Measurements from ENCODE around the gene HSD3B1.
A peak's percentile ranks its signal among the peaks of the same experiment; 100 is the strongest.
"Not testable (repeated sequence)": the region's sequence is repeated elsewhere in the genome, so short reads cannot be mapped to it uniquely, and the experiment has no call there.

HSD3B1 gene

GRCh38 chr1:119492763-119493162 is 14.2 kb upstream of the HSD3B1 start:
- DNase-seq (ENCODE audit: low spot score): no peak

GRCh38 chr1:119504831-119505230 is 2.2 kb upstream of the HSD3B1 start:
- DNase-seq (ENCODE audit: low spot score): no peak

DNA sequence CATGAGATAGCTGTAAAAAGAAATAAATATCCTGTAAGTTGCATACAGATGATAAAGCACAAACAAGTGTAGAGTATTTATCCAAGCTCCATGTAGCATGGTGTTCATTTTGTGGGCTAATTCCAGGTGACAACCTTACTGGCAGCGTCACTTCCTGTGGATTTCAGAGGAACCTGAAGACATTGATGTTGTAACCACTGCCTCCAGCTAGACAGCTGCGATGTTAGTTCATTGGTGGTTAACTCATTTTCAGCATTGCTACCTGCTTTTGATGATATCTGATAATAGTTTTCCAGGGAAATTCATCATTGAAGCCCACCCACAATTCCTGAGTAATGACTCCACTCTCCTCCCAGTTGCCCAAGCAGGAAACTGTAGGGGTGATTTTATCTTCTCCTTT is 3.0 kb downstream of the HSD3B1 start:
- no peak for DNase-seq (ENCODE audit: low spot score)

DNA sequence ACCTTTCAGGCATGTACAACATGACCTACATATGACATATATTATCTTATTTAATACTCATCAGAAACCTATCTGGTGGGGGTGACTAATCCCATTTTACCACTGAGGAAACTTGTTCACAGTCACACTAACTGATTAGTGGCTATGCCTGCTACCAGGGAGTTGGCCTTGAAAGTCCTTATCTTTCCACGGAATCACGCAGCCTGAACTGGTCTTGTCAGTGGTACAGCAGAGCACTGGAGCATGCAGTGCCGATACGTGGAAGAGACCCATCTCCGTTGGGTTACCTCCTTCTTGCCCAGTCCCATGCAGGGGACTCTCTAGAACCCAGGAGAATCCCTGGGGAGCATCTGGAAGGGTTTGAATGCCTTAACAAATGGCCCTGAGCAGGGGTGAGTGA is 8.2 kb downstream of the HSD3B1 start:
- DNase-seq (ENCODE audit: low spot score): no peak

DNA sequence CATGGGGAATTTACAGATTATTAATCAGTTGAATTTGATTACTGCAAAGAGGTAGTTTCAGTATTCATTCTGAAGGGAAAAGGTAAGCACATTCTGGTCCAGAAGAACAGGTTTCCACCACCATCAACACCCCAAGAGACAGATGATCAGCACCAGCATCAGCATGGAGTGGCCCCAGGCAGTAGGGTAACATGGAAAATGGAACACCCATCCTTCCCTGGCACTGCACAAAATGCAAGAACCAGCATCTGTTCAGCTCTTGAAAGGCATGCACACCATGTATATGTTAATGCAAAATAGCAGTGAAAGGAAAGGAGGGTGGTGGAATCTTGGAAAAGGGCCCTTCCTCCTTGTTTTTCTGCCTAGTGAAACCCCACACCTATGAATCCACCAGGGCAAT is 9.2 kb downstream of the HSD3B1 start:
- no peak for DNase-seq (ENCODE audit: low spot score)

DNA sequence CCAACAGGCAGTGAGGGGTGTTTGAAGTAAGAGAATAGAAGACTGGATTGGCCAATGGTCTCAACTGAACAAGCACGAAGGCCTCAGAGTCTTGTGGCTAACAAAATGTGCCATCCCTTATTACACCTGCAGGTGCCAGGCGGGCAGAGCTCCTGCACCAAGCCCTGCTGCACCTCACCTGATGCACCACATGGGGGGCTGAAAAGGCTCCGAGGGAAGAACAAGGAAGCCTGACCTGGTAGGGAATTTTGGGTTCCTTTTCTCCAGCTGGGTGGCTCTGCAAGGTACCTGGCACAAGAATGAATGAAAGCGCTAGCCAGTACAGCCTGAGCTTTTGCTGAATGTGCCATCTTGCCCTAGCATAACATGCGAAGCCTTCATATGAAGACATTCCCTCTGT is 9.7 kb downstream of the HSD3B1 start:
- DNase-seq (ENCODE audit: low spot score): no peak

DNA sequence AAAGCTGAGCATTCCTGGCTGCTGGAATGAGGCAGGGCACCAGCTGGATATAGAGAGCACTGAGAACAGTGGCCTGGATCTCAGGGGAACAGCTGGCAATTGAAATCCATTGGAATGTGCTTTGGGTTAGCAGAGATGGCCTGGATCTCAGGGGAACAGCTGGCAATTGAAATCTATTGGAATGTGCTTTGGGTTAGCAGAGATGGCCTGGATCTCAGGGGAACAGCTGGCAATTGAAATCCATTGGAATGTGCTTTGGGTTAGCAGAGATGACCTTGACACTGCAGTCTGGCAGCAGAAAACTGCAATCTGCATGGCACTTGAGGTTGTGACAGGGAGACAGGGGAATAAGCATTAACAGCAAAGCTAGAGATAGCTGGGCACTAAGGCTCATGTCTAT is 10.7 kb downstream of the HSD3B1 start:
- DNase-seq (ENCODE audit: low spot score): not testable (repeated sequence)

GRCh38 chr1:119531606-119532323 is 24.8 kb downstream of the HSD3B1 start:
- DNase-seq (ENCODE audit: low spot score): no peak

DNA sequence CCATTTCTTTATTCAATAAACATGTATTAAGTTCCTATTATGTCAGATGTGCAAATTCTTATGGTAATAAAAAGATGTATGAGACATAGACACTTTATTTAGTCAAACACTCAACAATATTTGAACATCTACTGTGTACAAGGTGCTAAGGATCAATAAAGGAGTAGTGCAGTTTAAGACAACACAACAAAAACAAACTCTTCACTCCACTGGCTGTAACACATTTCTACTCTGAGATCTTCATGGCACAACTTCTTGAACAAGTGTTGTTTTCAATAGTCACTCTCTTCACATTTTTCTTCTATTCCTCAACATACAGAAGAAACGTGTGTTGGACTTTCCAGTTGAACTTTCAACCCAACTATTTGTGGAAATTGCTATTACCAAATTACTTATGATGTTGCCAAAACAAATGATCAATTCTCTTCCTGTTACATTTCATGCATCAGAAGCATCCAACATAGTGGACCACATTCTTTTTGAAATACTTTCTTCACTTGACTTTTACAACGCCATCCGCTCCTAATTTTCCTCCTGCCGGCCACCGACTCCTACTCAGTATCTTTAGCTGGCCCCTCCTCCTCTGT is 25.4 kb downstream of the HSD3B1 start:
- DNase-seq (ENCODE audit: low spot score): no peak

GRCh38 chr1:119535381-119535780 is 28.4 kb downstream of the HSD3B1 start:
- no peak for DNase-seq (ENCODE audit: low spot score)

DNA sequence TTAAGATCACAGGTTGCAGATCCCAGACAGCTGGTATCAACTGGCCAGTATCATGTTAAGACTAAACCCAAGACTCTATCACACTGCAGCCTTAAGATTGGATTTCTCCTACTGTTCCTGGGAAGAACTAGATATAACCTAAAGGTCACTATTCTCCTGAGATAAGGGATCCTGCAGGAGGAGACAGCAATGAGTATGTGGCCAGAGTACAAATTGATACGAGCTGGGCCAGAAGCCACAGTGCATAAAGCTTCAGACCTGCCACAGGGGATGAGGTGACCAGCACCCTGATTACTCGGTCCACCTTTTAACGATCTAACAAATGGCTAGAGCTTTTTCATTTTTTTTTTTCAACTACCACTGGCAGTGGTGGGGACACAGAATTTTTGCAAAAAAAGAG is 31.0 kb downstream of the HSD3B1 start:
- no peak for DNase-seq (ENCODE audit: low spot score)

DNA sequence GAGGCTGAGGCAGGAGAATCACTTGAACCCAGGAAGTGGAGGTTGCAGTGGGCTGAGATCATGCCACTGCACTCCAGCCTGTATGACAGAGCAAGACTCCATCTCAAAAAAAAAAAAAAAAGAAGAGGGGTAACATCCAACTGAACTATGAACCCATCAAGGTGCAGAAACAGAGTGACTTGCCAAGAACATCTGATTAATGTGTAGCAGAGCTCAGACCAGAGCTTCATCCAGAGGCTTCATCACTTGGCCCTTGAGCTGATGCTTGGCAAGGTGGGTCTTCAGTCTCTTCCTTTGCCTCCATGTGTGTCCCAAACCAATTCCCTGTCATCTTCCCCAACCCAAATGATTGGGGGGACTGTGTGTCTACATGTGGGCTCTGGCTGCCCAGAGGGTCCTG is 32.6 kb downstream of the HSD3B1 start:
- DNase-seq (ENCODE audit: low spot score): no peak

GRCh38 chr1:119541389-119541788 is 34.4 kb downstream of the HSD3B1 start:
- no peak for DNase-seq (ENCODE audit: low spot score)

DNA sequence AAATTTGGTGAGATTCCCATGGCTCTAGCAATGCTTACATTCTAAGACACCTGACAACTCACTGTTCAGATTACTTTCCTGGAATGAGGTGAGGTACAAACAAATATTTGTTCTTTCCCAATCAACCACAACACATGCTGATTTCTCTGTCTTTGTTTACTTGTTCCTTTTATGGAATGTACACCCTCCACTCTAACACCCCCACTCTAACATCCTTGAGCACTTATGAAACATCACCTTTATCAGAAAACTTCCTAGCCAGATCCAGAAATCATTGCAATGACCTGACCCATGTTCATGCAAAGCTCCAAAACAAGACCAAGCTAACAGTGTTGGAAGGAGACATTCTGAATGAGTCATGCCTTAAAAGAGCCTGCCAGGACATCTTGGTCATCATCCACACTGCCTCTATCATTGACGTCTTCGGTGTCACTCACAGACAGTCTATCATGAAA is 35.5 kb downstream of the HSD3B1 start:
- no peak for DNase-seq (ENCODE audit: low spot score)

DNA sequence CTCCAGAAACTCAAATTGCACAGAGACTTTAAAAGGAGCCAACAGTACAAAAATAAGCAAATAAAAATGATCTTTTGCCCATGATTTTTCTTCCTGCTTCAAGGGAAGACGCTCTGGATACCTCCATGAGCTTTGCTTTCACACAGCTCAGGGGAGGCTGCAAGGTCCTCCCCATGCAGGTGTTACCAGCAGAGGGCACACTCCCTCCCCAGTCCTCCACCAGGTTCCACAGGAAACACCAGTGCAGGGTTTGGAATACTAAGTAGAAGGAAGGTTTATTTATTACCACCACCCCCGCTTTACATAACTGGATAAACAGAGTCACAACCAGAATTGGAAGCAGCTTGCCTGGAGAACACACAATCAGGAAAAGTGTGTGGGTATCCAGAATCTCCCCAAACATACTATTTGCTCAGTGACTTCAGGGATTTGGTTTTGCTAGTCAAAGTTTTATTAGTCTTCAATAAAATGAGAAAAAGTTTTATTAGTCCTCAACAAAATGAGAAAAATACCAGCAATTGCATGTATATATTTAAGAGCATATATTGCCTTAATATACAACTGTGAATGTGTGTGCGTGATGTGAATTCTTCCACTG is 37.3 kb downstream of the HSD3B1 start:
- no peak for DNase-seq (ENCODE audit: low spot score)

DNA sequence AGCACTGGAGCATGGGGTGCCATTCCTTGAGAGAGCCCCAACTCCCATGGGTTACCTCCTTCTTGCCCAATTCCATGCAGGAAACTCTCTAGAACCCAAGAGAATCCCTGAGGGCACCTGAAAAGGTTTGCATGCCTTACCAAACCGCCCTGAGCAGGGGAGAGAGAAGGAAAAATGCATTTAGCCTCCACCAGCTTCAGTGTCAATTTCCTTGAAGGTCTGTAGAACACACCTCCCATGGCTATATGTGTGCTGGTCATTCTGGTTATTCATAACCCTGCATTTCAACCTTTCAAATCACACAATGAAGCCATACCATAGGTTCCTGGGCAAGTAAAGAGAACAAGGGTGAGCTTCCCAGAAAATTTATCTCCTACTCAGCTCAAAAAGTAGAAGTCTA is 39.6 kb downstream of the HSD3B1 start:
- no peak for DNase-seq (ENCODE audit: low spot score)

DNA sequence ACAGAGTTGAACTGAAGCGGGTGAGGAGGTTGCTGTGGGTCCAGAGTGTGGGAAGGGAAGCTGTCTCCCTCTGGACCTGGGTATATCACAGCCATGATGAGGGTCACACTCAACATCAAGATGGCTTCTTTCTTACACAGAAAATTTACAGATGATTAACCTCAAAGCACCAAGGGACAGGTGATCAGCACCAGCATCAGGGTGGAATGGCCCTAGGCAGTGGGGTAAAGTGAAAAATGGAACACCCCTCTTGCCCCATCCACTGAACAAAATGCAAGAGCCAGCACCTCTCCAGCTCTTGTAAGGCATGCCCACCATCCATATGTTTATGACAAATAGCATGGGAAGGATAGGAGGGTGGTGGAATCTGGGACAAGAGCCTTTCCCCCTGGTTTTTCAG is 40.3 kb downstream of the HSD3B1 start:
- DNase-seq (ENCODE audit: low spot score): no peak

GRCh38 chr1:119547805-119548204 is 40.8 kb downstream of the HSD3B1 start:
- no peak for DNase-seq (ENCODE audit: low spot score)

- peak; percentile 53 for DNase-seq (ENCODE audit: low spot score)
Observed at GRCh38 chr1:119549719-119550132, 42.7 kb downstream of the HSD3B1 start.

- no peak for DNase-seq (ENCODE audit: low spot score)
Observed at GRCh38 chr1:119550381-119550780, 43.4 kb downstream of the HSD3B1 start.

GRCh38 chr1:119551218-119551617 is 44.2 kb downstream of the HSD3B1 start:
- DNase-seq (ENCODE audit: low spot score): no peak

- DNase-seq (ENCODE audit: low spot score): not testable (repeated sequence)
Observed at GRCh38 chr1:119552656-119553055, 45.6 kb downstream of the HSD3B1 start.

DNA sequence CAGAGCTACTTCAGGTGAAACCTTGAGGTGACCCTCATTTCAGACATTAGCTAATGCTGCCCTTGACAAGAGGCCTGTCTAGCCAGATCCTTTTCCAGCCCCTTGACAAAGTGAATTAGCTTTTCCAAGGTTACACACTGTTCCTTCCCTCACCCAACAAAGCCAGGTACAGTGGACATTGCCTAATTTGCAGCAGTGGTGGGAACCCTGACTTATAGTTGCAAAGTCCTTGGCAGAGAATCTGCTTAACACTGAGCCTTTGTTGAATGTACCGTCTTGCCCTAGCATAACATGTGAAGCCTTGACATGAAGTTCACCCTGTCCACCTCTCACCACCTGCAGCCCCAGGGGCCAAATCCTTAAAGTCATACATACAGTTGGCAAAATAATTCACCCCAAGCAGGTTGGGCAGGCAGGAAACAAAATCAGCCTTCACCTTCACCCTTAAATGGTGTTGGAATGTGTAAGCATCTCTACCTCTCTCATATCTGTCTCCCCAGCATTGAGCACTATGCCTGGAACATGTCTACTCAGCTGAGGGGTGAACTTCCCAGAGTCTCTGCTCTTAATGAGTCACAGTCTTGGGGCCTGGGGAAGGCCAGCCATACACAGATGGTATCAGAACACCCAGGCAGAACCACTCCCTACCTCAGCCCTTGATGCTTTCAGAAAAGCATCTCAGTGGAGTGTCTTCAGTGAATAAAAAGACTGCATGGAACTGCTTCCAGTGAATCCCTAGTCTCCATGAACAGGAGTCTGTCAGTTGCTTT is 46.5 kb downstream of the HSD3B1 start:
- DNase-seq (ENCODE audit: low spot score): not testable (repeated sequence)

All from SW480 (cell line).